Left lobe of liver (tissue), 2 donors: ENCODE results near the gene HES7. TPM values are rescaled to one million over a fixed set of nuclear protein-coding genes. Genes with fewer than 3 reads are reported as not detected.

Experiments
- ATAC-seq: fragments of 200-7000 bp; cut with Tn5 transposase; one replicate; pipeline ENCODE4 v1.9.1; 2020; ENCODE audit warnings: mild to moderate bottlenecking, moderate library complexity
- DNase-seq: peaks from one replicate; pipeline ENCODE4 v3.0.0-alpha.2; 2020; ENCODE audit warnings: low spot score
- total RNA-seq: library from RNA; stranded (reverse); gene quantifications from one replicate; pipeline ENCODE4 v1.2.1, GENCODE V29; 2021
- donor health status: DM: no; HTN: no; CAD: no; lungs with moderate emphysema.
- donor health status: DM: no; HTN: yes; CAD: no.

HES7 gene
- total RNA-seq, 1 donor from 2014 or later: not detected

DNA sequence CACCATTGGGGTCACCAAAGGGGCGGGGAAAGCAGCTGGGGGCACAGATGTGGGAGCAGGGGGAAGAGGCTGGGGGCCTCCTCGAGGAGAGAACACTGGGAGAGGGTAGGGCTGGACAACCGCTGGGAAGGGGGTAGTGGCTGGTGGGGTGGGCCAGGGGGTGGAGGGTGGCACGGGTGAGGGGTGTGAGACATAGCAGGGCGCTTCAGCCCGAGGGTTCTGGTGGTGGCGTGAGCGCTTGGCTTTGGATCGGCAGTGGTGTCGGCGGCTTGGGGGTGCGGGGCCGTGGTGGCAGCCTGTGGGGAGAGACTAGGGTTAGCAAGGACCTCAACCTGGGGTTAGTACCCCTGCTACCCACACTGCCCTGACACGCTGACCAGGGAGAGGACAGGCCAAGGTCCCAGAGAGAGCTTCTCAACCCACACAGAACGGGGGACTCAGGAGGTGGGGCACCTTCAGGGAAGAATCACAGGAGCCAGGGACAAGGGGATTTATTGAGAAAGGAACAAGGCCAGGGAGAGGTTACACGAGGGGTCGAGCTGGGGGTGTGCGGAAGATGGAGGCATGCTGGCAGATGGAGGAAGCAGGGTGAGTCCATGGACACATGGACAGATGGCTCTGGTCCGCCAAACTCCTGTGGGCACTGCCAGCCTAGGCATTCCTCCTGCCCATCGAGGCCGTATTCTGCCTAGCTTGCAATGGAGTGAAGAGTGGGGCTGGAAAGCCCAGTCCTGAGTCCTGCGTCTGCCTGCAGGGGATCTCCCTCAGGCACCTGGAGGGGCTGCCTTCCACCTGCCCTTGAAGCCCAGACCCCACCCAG lies 19.9 kb upstream of the HES7 start:
- ATAC-seq: no peak
- peak; percentile 48 for DNase-seq

DNA sequence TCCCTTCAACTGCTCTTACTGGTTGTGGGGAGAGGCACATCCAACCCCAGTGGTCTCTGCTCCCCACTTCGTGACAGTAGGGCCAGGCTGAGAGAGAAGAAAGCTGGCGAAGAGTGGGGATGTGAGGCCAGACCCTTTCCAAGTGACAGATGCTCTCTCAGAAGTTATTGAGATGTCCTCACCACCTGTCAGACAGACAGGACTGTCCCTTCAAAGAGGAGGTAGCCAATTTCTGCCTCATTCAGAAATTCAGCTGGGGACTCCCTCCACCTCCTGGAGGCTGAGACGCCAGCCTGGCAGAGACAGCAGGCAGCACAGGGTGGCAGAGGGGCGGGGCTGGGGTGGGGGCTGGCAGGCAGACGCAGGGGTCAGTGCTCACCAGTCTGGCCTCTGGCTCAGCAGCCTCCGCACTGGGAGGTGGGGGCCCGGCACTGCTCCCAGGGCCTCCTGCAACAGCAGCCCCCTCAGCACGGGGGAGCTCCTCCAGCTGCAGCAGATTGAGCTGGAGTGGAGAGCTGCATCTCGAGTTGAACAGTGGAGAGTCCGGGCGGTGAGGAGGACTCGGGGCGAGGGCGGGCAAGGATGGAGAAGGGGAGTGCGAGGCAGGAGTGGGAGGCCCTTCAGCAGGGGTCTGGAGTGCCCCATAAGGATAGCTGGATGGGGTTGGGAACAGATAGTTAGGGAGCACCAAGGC lies 19.1 kb upstream of the HES7 start:
- ATAC-seq: no peak
- DNase-seq: no peak

DNA sequence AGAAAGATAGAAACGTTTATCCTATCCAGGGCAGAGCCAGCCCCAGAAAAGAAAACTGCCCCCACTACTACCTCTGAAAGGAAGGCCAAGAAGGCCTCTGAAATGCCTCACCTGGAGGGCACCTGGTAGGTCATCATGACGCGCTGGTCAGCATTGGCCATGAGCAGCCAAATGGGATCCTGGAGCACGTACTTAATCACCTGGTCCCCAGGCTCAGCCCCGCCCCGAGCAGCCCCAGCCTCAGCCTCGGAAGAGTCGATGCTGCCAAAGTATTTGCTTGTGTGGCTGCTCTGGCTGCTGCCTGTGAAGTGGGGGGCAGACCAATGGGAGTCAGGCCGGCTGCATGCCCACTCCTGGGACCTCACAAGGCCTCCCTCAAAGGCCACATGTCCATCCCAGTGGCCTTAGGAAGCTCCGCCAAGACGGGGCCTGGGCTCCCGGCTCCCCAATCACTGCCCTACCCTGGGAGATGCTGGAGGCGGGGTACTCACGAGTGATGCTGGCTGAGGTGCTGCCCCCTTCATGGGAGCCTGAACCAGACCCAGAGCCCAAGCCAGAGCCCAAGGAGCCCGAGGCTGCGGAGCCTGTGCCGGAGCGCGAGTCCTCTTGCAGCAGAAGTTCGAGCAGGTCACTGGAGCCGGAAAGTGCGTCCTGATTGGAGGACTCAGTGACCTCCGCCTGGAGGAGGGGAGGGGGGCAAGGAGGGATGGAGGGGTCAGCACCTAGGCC lies 18.4 kb upstream of the HES7 start:
- ATAC-seq: no peak
- no peak for DNase-seq

DNA sequence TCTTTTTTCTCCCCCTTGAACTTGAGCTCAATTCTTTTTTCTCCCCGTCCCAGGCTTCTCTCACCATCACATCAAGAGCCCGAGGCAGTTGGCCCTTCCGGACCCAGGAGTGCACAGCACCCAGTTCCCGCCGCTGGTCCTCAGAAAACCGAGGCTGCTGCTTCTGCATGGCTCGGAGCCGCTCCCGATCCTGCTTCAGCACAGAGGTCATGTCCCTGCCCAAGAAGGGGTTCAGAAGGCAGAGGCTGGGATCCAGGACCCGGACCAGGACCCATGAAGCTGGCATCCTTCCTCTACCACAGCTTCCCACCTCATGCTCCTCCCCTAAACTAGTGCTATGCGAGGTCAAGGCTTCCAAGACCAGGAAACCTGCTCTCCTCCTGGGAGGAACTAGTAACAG lies 17.8 kb upstream of the HES7 start:
- DNase-seq: no peak

DNA sequence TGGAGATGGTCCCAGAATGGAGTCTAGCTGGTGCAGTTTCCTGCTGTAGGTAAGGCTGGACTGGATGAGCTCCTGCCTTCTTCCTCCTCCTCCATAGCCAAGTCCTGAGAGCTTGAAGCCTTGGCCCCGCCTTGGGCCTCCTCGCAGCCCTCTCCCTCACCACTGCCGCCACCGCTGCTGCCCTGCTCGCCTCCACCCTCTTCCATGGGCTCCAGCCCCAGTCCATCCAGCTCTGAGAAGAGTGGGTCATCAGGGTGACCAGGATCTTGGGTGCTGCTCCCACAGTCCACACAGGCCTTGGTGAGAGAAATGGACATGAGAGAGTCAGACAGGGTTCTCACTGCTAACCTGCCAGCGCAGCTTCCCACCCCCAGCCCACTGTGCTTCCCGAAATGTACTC lies 17.1 kb upstream of the HES7 start:
- ATAC-seq (no peak), DNase-seq (peak; percentile 42)

More for the DNA sequence above, 17.8 kb upstream of the HES7 start:
- no peak for ATAC-seq

DNA sequence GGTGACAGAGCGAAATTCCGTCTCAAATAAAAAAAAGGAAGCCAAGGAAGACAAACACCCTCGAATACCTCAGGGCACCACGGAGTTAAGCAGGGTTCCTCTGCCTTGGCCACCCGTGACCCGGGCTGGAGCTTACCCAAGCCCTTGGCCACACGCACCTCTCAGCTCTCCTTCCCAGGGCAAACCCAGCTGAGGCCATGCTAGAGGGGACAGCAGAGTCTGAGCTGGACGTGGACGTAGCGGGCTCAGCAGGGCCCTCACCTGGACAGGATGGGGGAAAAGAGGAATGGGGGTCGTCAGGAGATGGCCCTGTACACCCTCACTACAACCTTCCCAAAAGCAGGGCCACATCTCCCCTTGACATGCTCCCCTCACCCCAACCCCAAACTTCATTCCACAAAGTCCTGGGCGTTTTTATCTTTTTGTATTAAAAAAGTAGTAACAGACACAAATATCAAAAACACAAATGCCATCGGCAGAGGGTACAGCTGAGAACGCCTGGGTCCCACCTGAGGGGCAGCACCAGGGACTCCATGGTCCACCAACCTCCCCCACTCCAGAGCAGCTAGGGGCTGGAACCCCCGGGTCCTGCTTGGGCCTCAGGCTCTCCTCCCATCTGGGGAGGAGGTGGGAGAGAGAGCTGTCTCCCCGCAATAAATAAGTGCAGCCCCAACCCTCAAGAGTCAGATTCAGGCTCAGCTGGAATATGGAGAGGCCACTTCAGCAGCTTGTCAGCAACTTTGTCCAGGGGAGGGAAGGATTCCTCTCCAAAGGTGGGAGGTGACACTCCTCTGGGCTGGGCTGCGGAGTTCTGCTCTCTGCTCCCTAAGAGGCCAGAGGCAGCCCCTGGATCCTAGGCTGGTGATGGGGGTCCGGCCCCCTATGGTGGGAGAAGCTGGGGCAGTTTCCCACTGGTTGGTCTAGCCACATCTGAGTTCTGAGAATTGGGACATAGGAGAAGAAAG lies 16.4 kb upstream of the HES7 start:
- peak; percentile 45 for DNase-seq
- ATAC-seq: no peak

DNA sequence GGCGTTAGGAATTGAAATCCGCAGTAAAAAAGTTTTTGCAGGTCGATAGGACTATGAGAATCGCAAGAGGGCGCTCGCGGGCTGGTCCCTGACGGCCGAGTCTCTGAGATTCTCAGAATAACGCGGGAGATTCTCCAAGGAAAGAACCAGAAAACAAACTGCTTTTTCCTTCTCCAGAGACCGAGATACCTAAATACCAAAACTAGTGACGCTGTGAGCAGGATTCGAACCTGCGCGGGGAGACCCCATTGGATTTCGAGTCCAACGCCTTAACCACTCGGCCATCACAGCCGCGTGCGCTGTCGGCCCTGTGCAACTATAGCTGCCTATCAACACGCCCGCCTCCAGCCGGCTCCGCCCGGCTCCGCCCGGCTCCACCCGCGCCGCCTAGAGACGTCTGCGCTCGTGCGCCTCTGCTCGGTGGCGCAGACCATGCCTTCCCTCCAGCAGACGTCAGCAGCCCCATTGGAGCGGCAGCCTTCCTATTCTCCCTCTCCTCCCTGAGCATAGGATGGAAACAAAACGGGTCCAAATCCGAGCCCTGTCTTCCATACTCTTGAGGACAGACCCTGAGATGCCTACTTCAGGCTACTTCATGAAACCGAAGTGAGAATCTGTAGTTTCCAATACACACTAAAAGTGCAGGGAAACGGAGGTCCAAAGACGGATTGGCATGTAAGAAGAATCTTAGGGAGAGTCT lies 14.9 kb upstream of the HES7 start:
- ATAC-seq (peak; percentile 80), DNase-seq (peak; percentile 87)

DNA sequence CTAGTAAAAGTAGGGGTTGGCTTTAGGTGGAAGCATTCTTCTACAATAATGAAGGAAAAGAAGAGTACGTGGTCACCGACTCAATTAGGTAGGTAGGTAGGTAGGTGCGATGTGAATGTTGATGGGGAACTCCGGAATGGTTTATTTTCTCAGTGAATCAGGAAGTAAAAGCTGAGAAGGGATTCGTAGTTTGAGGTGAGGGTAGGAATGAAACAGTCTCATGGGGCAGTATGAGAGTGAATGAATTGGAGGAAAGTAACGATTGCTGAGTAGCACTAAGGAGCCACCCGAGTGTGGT lies 14.4 kb upstream of the HES7 start:
- DNase-seq (no peak), ATAC-seq (no peak)

DNA sequence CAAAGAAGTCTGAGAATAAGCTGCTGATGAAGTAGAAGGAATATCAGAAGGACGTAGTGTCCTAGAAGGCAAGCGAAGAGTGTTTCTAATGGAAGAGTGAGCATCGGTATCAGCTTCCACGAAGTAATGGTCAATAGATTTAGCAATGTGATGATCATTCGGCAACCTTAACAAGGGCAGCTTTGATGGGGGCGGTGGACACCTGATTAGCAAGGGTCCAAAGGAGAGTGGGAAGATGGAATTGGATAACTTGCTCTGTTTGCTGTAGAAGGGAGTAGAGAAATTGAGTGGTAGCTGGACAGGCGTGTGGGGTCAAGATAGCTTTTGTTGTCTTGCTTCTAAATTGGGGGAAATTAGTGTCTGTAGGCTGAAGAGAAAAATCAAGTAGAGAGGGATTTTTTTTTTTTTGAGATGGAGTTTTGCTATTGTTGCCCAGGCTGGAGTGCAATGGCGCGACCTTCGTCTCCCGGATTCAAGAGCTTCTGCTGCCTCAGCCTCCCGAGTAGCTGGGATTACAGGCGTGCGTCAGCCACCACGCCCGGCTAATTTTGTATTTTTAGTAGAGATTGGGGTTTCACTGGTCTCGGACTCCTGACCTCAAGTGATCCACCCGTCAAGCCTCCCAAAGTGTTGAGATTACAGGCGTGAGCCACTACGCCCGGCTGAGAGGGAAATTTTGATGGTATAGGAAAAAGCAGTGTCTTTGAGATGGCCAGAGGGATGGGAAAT lies 13.9 kb upstream of the HES7 start:
- no peak for ATAC-seq
- no peak for DNase-seq

DNA sequence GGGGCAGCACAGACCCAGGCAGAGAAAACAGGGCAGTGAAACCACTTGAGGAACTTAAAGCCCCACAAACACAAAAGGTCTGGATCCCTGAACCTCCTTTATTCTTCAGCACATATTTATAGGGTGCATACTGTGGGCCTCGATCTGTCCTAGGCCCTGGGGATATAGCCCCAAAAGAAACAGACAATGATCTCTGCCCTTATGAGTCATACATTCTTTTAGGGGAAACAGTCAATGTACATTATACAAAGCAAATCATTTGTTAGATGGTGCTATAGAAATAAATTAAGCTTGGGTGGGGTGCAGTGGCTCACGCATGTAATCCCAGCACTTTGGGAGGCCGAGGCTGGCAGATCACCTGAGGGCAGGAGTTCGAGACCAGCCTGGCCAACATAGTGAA lies 10.0 kb upstream of the HES7 start:
- ATAC-seq (no peak), DNase-seq (no peak)

DNA sequence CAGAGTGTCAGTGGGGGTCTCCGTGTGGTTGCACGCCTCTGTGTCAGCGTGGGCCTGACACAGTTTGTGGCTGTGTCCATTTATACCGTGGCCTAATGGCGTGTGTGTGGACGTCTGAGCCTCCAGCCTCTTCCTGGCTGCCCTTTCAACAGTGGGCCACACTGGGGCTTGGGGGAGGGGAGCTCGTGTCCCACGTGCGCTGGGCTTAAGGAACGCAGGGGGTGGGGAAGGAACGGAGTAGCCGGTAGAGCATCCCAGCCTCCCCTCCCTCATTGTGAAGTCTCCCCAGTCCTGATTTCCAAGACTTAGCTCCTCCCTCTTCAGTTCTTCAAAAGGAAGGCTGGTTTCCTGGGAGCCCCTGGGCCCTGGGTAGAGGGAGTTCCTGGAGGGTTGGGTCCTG lies 9.5 kb upstream of the HES7 start:
- DNase-seq (no peak), ATAC-seq (no peak)

DNA sequence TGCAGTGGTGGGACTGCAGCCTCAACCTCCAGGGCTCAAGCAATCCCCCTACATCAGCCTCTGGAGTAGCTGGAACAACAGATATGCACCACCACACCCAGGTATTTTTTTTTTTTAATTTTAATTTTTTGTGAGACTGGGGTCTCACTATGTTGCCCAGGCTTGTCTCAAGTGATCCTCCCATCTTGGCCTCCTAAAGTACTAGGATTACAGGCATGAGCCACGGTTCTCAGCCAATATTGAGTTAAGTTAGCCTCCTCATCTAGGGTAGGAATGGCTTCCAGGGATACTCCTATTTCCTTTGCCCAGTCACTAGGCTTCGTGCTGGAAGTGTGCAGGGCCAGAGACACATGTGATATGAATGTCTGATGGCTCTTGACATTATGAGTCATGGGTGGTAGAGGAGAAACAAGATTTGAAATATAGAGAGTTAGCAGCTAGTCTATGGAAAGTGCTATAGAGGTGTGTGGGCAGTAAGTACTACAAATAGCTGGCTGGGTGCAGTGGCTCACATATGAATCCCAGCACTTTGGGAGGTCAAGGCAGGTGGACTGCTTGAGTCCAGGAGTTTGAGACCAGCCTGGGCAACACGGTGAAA lies 8.0 kb upstream of the HES7 start:
- DNase-seq: no peak
- no peak for ATAC-seq

DNA sequence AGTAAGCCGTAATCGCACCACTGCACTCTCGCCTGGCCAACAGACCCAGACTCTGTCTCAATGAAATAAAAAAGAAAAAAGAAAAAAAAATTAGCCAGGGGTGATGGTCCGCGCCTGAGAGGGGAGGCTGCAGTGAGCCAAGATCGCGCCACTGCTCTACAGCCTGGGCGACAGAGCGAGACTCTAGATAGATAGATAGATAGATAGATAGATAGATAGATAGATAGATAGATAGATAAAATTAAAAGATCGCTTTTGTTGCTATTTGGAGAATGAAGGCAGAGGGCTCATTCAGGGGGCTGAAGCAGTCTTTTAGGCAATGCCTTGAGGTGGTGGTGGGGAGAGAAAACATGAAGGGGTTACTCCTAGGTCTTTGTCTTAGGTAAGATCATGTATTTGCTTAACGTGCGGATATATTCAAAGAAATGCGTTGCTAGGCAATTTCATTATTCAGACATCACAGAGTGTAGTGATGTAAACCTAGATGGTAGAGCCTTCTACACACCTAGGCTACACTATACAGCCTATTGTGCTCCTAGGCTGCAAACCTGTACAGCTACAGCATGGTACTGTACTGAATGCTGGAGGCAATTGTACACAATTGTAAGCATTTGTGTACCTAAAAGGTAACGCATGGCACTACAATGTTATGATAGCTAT lies 4.3 kb upstream of the HES7 start:
- no peak for ATAC-seq
- no peak for DNase-seq

DNA sequence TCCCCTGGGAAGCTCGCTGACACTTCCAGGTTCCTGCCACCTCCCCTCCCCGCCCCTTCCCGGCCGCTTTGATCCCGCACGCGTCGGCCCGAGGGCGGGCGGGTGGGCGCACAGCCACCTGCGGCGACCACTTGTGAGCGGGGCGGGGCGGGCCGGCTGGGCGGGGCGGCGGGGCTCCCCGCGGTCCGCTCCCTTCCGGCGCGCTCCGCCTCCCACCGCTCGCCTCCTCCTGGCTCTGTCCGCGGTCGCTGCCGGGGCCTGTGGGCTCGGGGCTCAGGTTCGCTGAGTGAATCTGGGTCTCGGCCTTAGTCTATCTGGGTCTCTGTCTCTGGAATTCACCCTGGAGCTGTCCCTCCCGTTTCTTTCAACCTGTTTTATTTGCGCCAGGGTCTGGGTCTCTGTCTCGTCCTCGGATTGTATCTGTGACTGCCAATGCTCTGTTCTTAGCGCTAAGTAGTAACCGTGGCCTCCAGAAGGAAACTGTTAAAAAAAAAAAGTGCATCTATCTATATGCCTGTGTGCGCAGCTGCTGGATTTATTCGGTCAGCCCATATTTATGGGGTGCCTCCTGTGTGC lies 2.7 kb upstream of the HES7 start:
- ATAC-seq (peak; percentile 54), DNase-seq (no peak)

DNA sequence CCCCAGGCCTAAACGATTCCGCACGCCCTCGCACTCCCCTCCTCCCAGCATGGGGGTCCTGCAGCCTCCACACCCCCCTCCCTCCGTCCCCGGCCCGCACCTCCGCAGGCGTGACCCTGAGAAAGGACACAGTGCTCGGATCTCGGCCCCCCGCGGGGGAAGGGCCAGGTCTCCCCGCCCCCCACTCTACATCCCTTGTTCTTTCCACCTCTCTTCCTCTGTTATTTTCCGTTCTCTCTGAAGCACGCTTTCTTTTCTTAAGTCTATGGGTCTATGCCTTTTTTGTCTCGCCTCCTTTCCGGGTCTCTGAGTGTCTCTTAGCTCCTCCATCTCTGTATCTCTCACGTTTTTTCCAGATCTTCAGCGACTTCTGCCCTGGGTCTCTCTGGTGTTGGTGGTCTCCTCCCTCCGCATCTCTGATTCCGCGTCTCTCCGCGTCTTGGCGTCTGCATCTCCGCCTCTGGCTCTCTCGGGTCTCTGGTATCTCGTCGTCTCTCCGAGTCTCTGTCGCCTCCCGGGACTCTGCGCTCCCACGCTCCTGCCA lies 2.1 kb upstream of the HES7 start:
- ATAC-seq: peak; percentile 8
- DNase-seq: no peak

DNA sequence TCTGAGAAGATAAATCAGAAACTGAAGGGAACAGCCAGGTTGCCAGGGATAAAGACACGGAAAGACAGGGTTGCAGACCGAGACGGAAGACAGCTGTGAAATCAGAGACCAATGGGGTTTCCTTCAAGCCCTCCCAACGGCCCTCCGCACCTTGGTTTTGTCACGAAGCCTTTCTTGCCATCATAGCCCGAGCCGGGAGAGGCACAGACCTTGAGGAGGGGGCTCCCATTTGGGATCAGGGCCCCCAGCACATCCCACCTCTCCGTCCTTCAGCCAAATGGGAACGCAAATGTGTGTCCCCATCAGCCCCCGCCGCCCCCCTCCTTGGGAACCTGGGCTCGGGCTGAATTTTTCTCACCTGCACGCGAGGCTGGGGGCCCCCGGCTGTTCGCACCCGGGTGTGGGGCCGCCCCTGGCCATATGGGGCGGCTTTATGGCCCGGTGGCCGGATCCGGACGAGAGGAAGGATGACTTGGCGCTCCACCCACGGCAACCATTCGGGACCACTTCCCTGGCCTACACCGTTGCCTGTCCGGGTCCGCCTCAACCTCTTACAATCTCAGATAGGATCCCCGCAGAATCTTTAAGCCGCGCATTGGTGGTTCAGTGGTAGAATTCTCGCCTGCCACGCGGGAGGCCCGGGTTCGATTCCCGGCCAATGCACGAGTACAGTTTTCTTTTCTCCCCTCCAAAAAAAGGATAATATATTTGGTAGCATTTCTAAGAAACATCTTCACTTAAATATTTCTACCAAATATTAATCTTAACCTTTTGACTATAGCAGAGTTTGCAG lies 1.4 kb upstream of the HES7 start:
- peak; percentile 80 for DNase-seq
- ATAC-seq: peak; percentile 59
